Liver (tissue), 9 donors: ENCODE data around the gene RASL10B. TPM values are rescaled to one million over a fixed set of nuclear protein-coding genes. Genes with fewer than 3 reads are reported as not detected.

Source experiments
- DNase-seq: peaks from one replicate; pipeline ENCODE4 v3.0.0-alpha.2; 2017; ENCODE audit warnings: low spot score
- H3K27ac ChIP-seq, 2 donors: one replicate each; pipeline ENCODE4 v1.7.0; 2013; ENCODE audit warnings: inconsistent platforms in 2 of 2, low read length in 2 of 2, control low read depth in 1 of 2, low read depth in 1 of 2, mild to moderate bottlenecking in 1 of 2
- H3K27me3 ChIP-seq, 4 donors: one replicate each; pipeline versions ENCODE4 v1.6.1 to v1.7.0; 2013; ENCODE audit warnings: low read length in 3 of 4, inconsistent platforms in 1 of 4, mild to moderate bottlenecking in 1 of 4, moderate library complexity in 1 of 4; ENCODE audit not compliant: control insufficient read depth in 4 of 4, insufficient read depth in 4 of 4
- H3K36me3 ChIP-seq, 4 donors: one replicate each; pipeline versions ENCODE4 v1.6.1 to v1.7.0; 2013; ENCODE audit warnings: low read length in 3 of 4, mild to moderate bottlenecking in 3 of 4, low read depth in 1 of 4, moderate library complexity in 1 of 4; ENCODE audit not compliant: control insufficient read depth in 4 of 4, insufficient read depth in 3 of 4
- H3K4me1 ChIP-seq, 4 donors: one replicate each; pipeline versions ENCODE4 v1.6.1 to v1.7.0; 2013; ENCODE audit warnings: low read length in 3 of 4, mild to moderate bottlenecking in 3 of 4, moderate library complexity in 1 of 4; ENCODE audit not compliant: control insufficient read depth in 4 of 4, insufficient read depth in 4 of 4
- H3K4me3 ChIP-seq, 3 donors: one replicate each; pipeline versions ENCODE4 v1.6.1 to v1.7.0; 2013; ENCODE audit warnings: low read length in 3 of 3, control low read depth in 1 of 3, low read depth in 1 of 3, mild to moderate bottlenecking in 1 of 3
- H3K9ac ChIP-seq, 2 donors: one replicate each; pipeline ENCODE4 v1.7.0; 2013; ENCODE audit warnings: low read length in 2 of 2, mild to moderate bottlenecking in 2 of 2, moderate library complexity in 2 of 2, control low read depth in 1 of 2, low read depth in 1 of 2
- H3K9me3 ChIP-seq, 4 donors: one replicate each; pipeline versions ENCODE4 v1.6.1 to v1.7.0; 2013; ENCODE audit warnings: low read length in 3 of 4; ENCODE audit not compliant: control insufficient read depth in 4 of 4
- CTCF ChIP-seq: fragments of 150-350 bp; IDR thresholded peaks from 2 replicates; pipeline ENCODE4 v1.5.1; 2017; ENCODE audit warnings: improper control_type of control experiment, low read depth, low read length; ENCODE audit not compliant: missing input control
- EGR1 ChIP-seq, 2 donors: IDR thresholded peaks; 2 replicates each; pipeline ENCODE4 v1.6.1; 2016 to 2018; ENCODE audit warnings: antibody characterized with exemption in 2 of 2, low read depth in 2 of 2
- FOXA2 ChIP-seq: IDR thresholded peaks from 2 replicates; pipeline ENCODE4 v1.6.1; 2016; ENCODE audit warnings: antibody characterized with exemption
- GABPA ChIP-seq, 2 donors: IDR thresholded peaks in 1 of 2; conservative IDR thresholded peaks in 1 of 2; 2 replicates each; pipeline ENCODE4 v1.6.1; 2016; ENCODE audit warnings: antibody characterized with exemption in 2 of 2, mild to moderate bottlenecking in 1 of 2, moderate library complexity in 1 of 2
- HNF4A ChIP-seq, 2 donors: conservative IDR thresholded peaks; 2 replicates each; pipeline ENCODE4 v1.6.1; 2016; ENCODE audit warnings: antibody characterized with exemption in 2 of 2, mild to moderate bottlenecking in 2 of 2
- HNF4G ChIP-seq: IDR thresholded peaks from 2 replicates; pipeline ENCODE4 v1.6.1; 2016; ENCODE audit warnings: antibody characterized with exemption
- MAX ChIP-seq: IDR thresholded peaks from 2 replicates; pipeline ENCODE4 v1.6.1; 2016; ENCODE audit warnings: antibody characterized with exemption
- RAD21 ChIP-seq, 2 donors: IDR thresholded peaks; 2 replicates each; pipeline ENCODE4 v1.6.1; 2016; ENCODE audit warnings: antibody characterized with exemption in 2 of 2, mild to moderate bottlenecking in 2 of 2
- RXRA ChIP-seq, 2 donors: IDR thresholded peaks; 2 replicates each; pipeline ENCODE4 v1.6.1; 2017 to 2018; ENCODE audit warnings: antibody characterized with exemption in 2 of 2, mild to moderate bottlenecking in 1 of 2
- SP1 ChIP-seq: IDR thresholded peaks from 2 replicates; pipeline ENCODE4 v1.6.1; 2018; ENCODE audit warnings: antibody characterized with exemption, mild to moderate bottlenecking
- TAF1 ChIP-seq: conservative IDR thresholded peaks from 2 replicates; pipeline ENCODE4 v1.6.1; 2016; ENCODE audit warnings: antibody characterized with exemption, mild to moderate bottlenecking
- YY1 ChIP-seq: IDR thresholded peaks from 2 replicates; pipeline ENCODE4 v1.6.1; 2016; ENCODE audit warnings: antibody characterized with exemption, mild to moderate bottlenecking
- ZBTB33 ChIP-seq: IDR thresholded peaks from 2 replicates; pipeline ENCODE4 v1.6.1; 2016; ENCODE audit warnings: antibody characterized with exemption
- WGBS: extraction: QIAGEN DNeasy Blood & Tissue Kit; methylation state at CpG from one replicate; pipeline ENCODE4 v1.1.7; 2013; 5-methylcytosine and 5-hydroxymethylcytosine counted together
- polyA plus RNA-seq, 2 donors: library from polyadenylated mRNA; stranded (reverse) in 1 of 2; unstranded in 1 of 2; fragments of 200-250 nt in 1 of 2; fragments of >200 nt in 1 of 2; fragmentation: Nextera tagmentation in 1 of 2; extraction: Ambion mirVana in 1 of 2; gene quantifications; one replicate each; pipeline versions ENCODE4 v1.2.1 to v1.2.3, GENCODE V29; 2013 to 2015
- total RNA-seq, 2 donors: library from RNA; depleted of rRNA; stranded (reverse); fragments of >200 nt; gene quantifications; one replicate each; pipeline ENCODE4 v1.2.3, GENCODE V29; 2014
- TF ChIP-seq, protein P1 (sequence below): IDR thresholded peaks from 2 replicates; pipeline ENCODE4 v1.6.1; 2016; ENCODE audit warnings: antibody characterized with exemption
- TF ChIP-seq, protein P2 (sequence below): IDR thresholded peaks from 2 replicates; pipeline ENCODE4 v1.6.1; 2016; ENCODE audit warnings: antibody characterized with exemption, mild to moderate bottlenecking
- donor health status: healthy.
- donor health status: healthy.
- donor health status: healthy.
- donor health status: healthy.
- donor health status: healthy.

Gene RASL10B
- total and polyA plus RNA-seq, 4 donors = 0.42 to 3.8 (median 2.2) TPM

- TF ChIP-seq MAX (no peak), HNF4G (no peak), RXRA (IDR thresholded peaks at IDR 0.05) (no peak), EGR1 (IDR thresholded peaks at IDR 0.05; ENCODE audit: low read depth in 2 of 2) (no peak), CTCF (no peak), GABPA (IDR thresholded peaks at IDR 0.05 in 1 of 2, conservative IDR thresholded peaks at IDR 0.05 in 1 of 2) (no peak), FOXA2 (no peak), HNF4A (conservative IDR thresholded peaks at IDR 0.05) (no peak), ZBTB33 (no peak), RAD21 (IDR thresholded peaks at IDR 0.05) (no peak)
- no peak overlapping the region for H3K27ac ChIP-seq
- no peak for DNase-seq
- H3K4me1 ChIP-seq = peaks cover 0 to 7% (median 5%) of the 10 kb centered on the region in 4 donors
- H3K36me3 ChIP-seq = peaks cover 0 to 24% (median 21%) of the 10 kb centered on the region in 4 donors
- H3K9ac ChIP-seq = no peak overlapping the region
- H3K9me3 ChIP-seq = no peaks in the 10 kb centered on the region
- WGBS = 85% methylated on average over 5 of the region's 5 CpGs
- H3K4me3 ChIP-seq = no peak overlapping the region
- H3K27me3 ChIP-seq = no peaks in the 10 kb centered on the region
Observed at GRCh38 chr17:35726953-35727460, 4.4 kb upstream of the RASL10B start.

DNA sequence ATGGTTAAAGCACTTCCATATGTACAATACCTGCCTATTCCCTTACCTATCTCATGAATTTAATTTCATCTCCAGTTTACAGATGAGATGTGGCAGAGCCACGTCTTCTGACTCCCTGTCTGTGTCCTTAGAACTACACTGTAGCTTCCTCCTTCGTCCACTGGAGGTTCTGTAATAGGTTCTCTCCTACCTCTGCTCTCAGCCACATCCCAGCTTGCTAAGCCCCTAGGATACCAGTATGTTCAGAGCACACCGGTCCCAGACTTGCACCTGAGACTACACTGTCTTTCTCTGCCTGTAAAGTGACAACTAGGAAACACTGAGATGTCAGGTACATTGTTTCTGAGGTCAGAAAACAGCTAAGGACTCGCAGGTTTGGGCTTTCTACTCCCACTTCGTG lies 3.8 kb upstream of the RASL10B start:
- DNase-seq = no peak
- H3K27ac ChIP-seq = no peak overlapping the region

More for the DNA sequence above, 3.8 kb upstream of the RASL10B start:
- peaks cover 0 to 24% (median 21%) of the 10 kb centered on the region in 4 donors for H3K36me3 ChIP-seq
- H3K9me3 ChIP-seq = no peaks in the 10 kb centered on the region
- H3K4me3 ChIP-seq = no peak overlapping the region
- H3K4me1 ChIP-seq = peaks cover 0 to 9% (median 5%) of the 10 kb centered on the region in 4 donors
- H3K27me3 ChIP-seq = no peaks in the 10 kb centered on the region
- no peak overlapping the region for H3K9ac ChIP-seq
- whole genome bisulfite sequencing = 94% methylated on average over 5 of the region's 5 CpGs
- TF ChIP-seq, protein P1, sequence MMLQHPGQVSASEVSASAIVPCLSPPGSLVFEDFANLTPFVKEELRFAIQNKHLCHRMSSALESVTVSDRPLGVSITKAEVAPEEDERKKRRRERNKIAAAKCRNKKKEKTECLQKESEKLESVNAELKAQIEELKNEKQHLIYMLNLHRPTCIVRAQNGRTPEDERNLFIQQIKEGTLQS = no peak
- no peak for TF ChIP-seq SP1
- TF ChIP-seq RAD21 (IDR thresholded peaks at IDR 0.05) = no peak
- TF ChIP-seq RXRA (IDR thresholded peaks at IDR 0.05) = no peak
- no peak for TF ChIP-seq TAF1
- TF ChIP-seq, protein P2, sequence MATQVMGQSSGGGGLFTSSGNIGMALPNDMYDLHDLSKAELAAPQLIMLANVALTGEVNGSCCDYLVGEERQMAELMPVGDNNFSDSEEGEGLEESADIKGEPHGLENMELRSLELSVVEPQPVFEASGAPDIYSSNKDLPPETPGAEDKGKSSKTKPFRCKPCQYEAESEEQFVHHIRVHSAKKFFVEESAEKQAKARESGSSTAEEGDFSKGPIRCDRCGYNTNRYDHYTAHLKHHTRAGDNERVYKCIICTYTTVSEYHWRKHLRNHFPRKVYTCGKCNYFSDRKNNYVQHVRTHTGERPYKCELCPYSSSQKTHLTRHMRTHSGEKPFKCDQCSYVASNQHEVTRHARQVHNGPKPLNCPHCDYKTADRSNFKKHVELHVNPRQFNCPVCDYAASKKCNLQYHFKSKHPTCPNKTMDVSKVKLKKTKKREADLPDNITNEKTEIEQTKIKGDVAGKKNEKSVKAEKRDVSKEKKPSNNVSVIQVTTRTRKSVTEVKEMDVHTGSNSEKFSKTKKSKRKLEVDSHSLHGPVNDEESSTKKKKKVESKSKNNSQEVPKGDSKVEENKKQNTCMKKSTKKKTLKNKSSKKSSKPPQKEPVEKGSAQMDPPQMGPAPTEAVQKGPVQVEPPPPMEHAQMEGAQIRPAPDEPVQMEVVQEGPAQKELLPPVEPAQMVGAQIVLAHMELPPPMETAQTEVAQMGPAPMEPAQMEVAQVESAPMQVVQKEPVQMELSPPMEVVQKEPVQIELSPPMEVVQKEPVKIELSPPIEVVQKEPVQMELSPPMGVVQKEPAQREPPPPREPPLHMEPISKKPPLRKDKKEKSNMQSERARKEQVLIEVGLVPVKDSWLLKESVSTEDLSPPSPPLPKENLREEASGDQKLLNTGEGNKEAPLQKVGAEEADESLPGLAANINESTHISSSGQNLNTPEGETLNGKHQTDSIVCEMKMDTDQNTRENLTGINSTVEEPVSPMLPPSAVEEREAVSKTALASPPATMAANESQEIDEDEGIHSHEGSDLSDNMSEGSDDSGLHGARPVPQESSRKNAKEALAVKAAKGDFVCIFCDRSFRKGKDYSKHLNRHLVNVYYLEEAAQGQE = no peak
- no peak for TF ChIP-seq YY1
- no peak for TF ChIP-seq HNF4A (conservative IDR thresholded peaks at IDR 0.05)
- no peak for TF ChIP-seq FOXA2
- no peak for TF ChIP-seq GABPA (IDR thresholded peaks at IDR 0.05 in 1 of 2, conservative IDR thresholded peaks at IDR 0.05 in 1 of 2)
